H1 (cell line): ENCODE results near the gene INPP4B. TPM values are rescaled to one million over a fixed set of nuclear protein-coding genes. Genes with fewer than 3 reads are reported as not detected.

ENCODE experiments used
- ASH2L ChIP-seq: fragments of 200-600, 300-600 bp; sonication (generic); IDR thresholded peaks from one replicate; pipeline ENCODE4 v1.7.1; 2017; ENCODE audit warnings: low read length
- CHD7 ChIP-seq: fragments of 300-600 bp; sonication (generic); IDR thresholded peaks from 2 replicates; pipeline ENCODE4 v1.7.1; 2012; ENCODE audit warnings: low read length, moderate library complexity, mild to moderate bottlenecking, inconsistent platforms; ENCODE audit not compliant: insufficient replicate concordance
- GTF2F1 ChIP-seq: IDR thresholded peaks from 2 replicates; pipeline ENCODE4 v1.6.1; 2012; ENCODE audit warnings: low read depth, low read length, improper control_type of control experiment, borderline replicate concordance
- NANOG ChIP-seq: IDR thresholded peaks from 2 replicates; pipeline ENCODE4 v1.6.1; 2011; ENCODE audit warnings: low read length, low read depth, mild to moderate bottlenecking, inconsistent platforms; ENCODE audit not compliant: insufficient read depth, poor library complexity, severe bottlenecking
- SIN3A ChIP-seq, 2 experiments: IDR thresholded peaks in 1 of 2; conservative IDR thresholded peaks in 1 of 2; 2 replicates each; pipeline ENCODE4 v1.6.1; 2011 to 2012; ENCODE audit warnings: low read length in 2 of 2, improper control_type of control experiment in 1 of 2, low read depth in 1 of 2, mild to moderate bottlenecking in 1 of 2
- SUZ12 ChIP-seq: fragments of 200-600 bp; sonication (generic); IDR thresholded peaks from 2 replicates; pipeline ENCODE4 v1.6.1; 2012; ENCODE audit warnings: mild to moderate bottlenecking, inconsistent platforms, low read length, moderate library complexity, mixed read lengths
- TAF7 ChIP-seq: optimal IDR thresholded peaks from 2 replicates; pipeline ENCODE3; 2011; ENCODE audit warnings: low read depth, mild to moderate bottlenecking, inconsistent platforms, low read length, moderate library complexity, borderline replicate concordance
- TBP ChIP-seq: IDR thresholded peaks from 2 replicates; pipeline ENCODE4 v1.6.1; 2011; ENCODE audit warnings: low read depth, low read length, improper control_type of control experiment
- polyA plus RNA-seq, 7 experiments: library from polyadenylated mRNA; depleted of rRNA in 3 of 7; stranded (reverse) in 5 of 7; unstranded in 2 of 7; fragments of >200 nt in 5 of 7; fragments of 200-250 nt in 2 of 7; gene quantifications; 1 replicate in 5 of 7; 2 replicates in 1 of 7; 4 replicates in 1 of 7; pipeline versions ENCODE4 v1.2.1 to v1.2.3, GENCODE V29; 2011 to 2013; ENCODE audit warnings: missing spikeins in 2 of 7, mixed read lengths in 2 of 7
- total RNA-seq: library from RNA; stranded (reverse); fragmentation: NEBNext Ultra II Directional; extraction: Animal tissue kit (Norgen Biotek cat#: 25700); gene quantifications from 2 replicates; pipeline ENCODE4 v1.2.1, GENCODE V29; 2021
- TF ChIP-seq, protein P1 (sequence below): IDR thresholded peaks from 2 replicates; pipeline ENCODE4 v1.6.1; 2012; ENCODE audit warnings: inconsistent platforms

The INPP4B gene
- total and polyA plus RNA-seq, 2 of the 8 experiments (the other 6 are each of a cell fraction or from before 2014, with no cell fraction given): 0.11 to 0.54 TPM

DNA sequence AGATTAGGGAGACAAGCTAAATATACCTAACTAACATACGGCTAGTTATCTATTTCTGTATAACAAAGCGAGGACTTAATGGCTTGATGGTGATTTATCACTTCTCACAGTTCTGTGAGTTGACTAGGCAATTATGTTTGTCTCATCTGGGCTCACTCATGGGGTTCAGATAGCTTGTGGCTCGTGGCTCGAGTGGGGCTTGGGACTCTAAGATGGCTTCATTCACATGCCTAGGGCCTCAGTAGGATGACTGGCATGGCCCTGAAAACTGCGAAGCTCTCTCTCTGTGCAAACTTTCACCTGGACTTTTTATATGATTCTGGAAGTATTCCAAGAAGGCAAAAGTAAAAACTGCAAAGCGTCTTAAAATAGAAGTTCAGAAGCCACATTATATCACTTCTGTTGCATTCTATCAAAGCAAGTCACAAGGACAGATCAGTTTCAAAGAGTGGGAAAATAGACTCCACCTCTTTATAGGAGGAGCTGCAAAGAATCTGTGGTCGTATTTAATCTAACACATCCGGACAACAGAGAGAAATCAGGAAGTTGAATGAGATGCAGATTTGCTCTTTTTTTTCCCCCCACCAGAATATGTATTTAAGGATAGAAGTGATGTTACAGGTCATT, 491.2 kb downstream of the INPP4B start (continued):
- no peak for TF ChIP-seq CHD7
- TF ChIP-seq GTF2F1: no peak
- TF ChIP-seq TBP: no peak
- TF ChIP-seq TAF7: no peak
- TF ChIP-seq ASH2L: no peak
- TF ChIP-seq SUZ12: no peak
- TF ChIP-seq, protein P1, sequence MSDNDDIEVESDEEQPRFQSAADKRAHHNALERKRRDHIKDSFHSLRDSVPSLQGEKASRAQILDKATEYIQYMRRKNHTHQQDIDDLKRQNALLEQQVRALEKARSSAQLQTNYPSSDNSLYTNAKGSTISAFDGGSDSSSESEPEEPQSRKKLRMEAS: no peak
- TF ChIP-seq NANOG: no peak
- no peak for TF ChIP-seq SIN3A (conservative IDR thresholded peaks at IDR 0.05 in 1 of 2, IDR thresholded peaks at IDR 0.05 in 1 of 2; ENCODE audit: low read depth in 1 of 2, low read length in 2 of 2)
